Pancreas (tissue), 10 donors: ENCODE measurements around the gene MAGI1. TPM values are rescaled to one million over a fixed set of nuclear protein-coding genes. Genes with fewer than 3 reads are reported as not detected.
A peak's percentile ranks its signal among the peaks of the same experiment; 100 is the strongest.

Experiments used
- ATAC-seq, 4 donors: fragments of 200-7000 bp; cut with Tn5 transposase; one replicate each; pipeline versions ENCODE4 v1.8.0 to v1.9.1; 2020; ENCODE audit warnings: mild to moderate bottlenecking in 4 of 4, moderate library complexity in 4 of 4
- DNase-seq, 6 donors: peaks; one replicate each; pipeline ENCODE4 v3.0.0-alpha.2; 2020
- FAIRE-seq: peaks from 2 replicates; lab custom pipeline; 2012; peaks lifted over from hg19 to GRCh38; lab: Jason Lieb, UNC
- H3K27ac ChIP-seq, 4 donors: fragments of 200-600 bp; sonication (generic); 1 replicate in 3 of 4; 2 replicates in 1 of 4; pipeline versions ENCODE4 v1.5.0 to v1.8.0; 2020
- H3K27me3 ChIP-seq, 4 donors: fragments of 200-600 bp; one replicate each; pipeline ENCODE4 v1.8.0; 2021
- H3K36me3 ChIP-seq, 3 donors: fragments of 200-600 bp; sonication (generic) in 1 of 3; one replicate each; pipeline versions ENCODE4 v1.5.0 to v1.8.0; 2020 to 2021
- H3K4me1 ChIP-seq, 3 donors: fragments of 200-600 bp; one replicate each; pipeline ENCODE4 v1.8.0; 2021
- H3K4me3 ChIP-seq, 4 donors: fragments of 200-600 bp; sonication (generic) in 2 of 4; one replicate each; pipeline versions ENCODE4 v1.5.0 to v1.8.0; 2020 to 2021
- H3K9me3 ChIP-seq, 4 donors: fragments of 200-600 bp; one replicate each; pipeline ENCODE4 v1.8.0; 2021
- CTCF ChIP-seq, 4 donors: fragments of 200-600 bp; sonication (generic) in 3 of 4; IDR thresholded peaks; one replicate each; pipeline versions ENCODE4 v1.5.0 to v1.8.0; 2021; ENCODE audit warnings: antibody characterized with exemption in 4 of 4
- WGBS, 2 donors: extraction: QIAGEN DNeasy Blood & Tissue Kit; methylation state at CpG; one replicate each; pipeline ENCODE4 v1.1.7; 2013; 5-methylcytosine and 5-hydroxymethylcytosine counted together
- intact Hi-C, 3 donors: fragments of 100-400 bp; cut with DNase I; formaldehyde crosslinking; loops; one replicate each; pipeline versions ENCODE4 v1.11.1 to v1.14.2; 2022
- polyA plus RNA-seq, 2 donors: library from polyadenylated mRNA; stranded (reverse); fragments of 200-250 nt; gene quantifications; one replicate each; pipeline ENCODE4 v1.2.3, GENCODE V29; 2013
- total RNA-seq, 6 donors: library from RNA; stranded (reverse); fragmentation: NEBNext Ultra II Directional in 4 of 6; extraction: Animal tissue kit (Norgen Biotek cat#: 25700) in 4 of 6; gene quantifications; one replicate each; pipeline versions ENCODE4 v1.2.1 to v1.2.4, GENCODE V29; 2021 to 2023
- donor health status: healthy with polysubstance abuse.
- donor health status: DM: no; HTN: no; CAD: no; lungs with moderate emphysema.
- donor health status: DM: no; HTN: no; CAD: no.
- donor health status: control.
- donor health status: control.
- donor health status: Bipolar disorder and iron deficiency.
- donor health status: DM: yes; HTN: yes; CAD: no.
- donor health status: DM: no; HTN: no; CAD: no.
- donor health status: DM: no; HTN: no; CAD: no.
- donor health status: DM: yes; HTN: yes; CAD: no.

The MAGI1 gene
- total and polyA plus RNA-seq, 8 donors, result 19.7 to 45.1 (median 28.0) TPM

GRCh38 chr3:65733459-65733858 lies 305.3 kb downstream of the MAGI1 start:
- Histone ChIP-seq H3K9me3 (no peaks in the 10 kb centered on the region), H3K4me3 (no peak overlapping the region), H3K27ac (no peak overlapping the region), H3K4me1 (peaks cover 3 to 8% (median 6%) of the 10 kb centered on the region in 3 donors), H3K27me3 (no peaks in the 10 kb centered on the region), H3K36me3 (no peaks in the 10 kb centered on the region)
- ATAC-seq (no peak), FAIRE-seq (no peak), DNase-seq (no peak)
- TF ChIP-seq CTCF (IDR thresholded peaks at IDR 0.05), result no peak
- intact Hi-C loops, result no loop called here
- 76 to 85% methylated on average over 1 of the region's 1 CpG for WGBS, 2 donors

GRCh38 chr3:65732051-65732935 lies 306.4 kb downstream of the MAGI1 start:
- ATAC-seq, result peak; percentile 71 to 95 (median 88)
- Histone ChIP-seq H3K4me3 (no peak overlapping the region), H3K27me3 (no peaks in the 10 kb centered on the region), H3K4me1 (peaks cover 3 to 8% (median 6%) of the 10 kb centered on the region in 3 donors), H3K36me3 (no peaks in the 10 kb centered on the region), H3K27ac (no peak overlapping the region), H3K9me3 (no peaks in the 10 kb centered on the region)
- intact Hi-C loops, result no loop called here
- no peak for DNase-seq
- TF ChIP-seq CTCF (IDR thresholded peaks at IDR 0.05), result peak; percentile 42 to 66 (median 56)
- peak; percentile 90 for FAIRE-seq
- WGBS, 2 donors, result 27 to 30% methylated on average over 6 of the region's 6 CpGs

- no peak for TF ChIP-seq CTCF (IDR thresholded peaks at IDR 0.05)
- Histone ChIP-seq H3K4me3 (no peak overlapping the region), H3K4me1 (peaks cover 3 to 8% (median 6%) of the 10 kb centered on the region in 3 donors), H3K27me3 (no peaks in the 10 kb centered on the region), H3K36me3 (no peaks in the 10 kb centered on the region), H3K27ac (no peak overlapping the region), H3K9me3 (no peaks in the 10 kb centered on the region)
- intact Hi-C loops, result no loop called here
- FAIRE-seq (no peak), ATAC-seq (no peak), DNase-seq (no peak)
- WGBS, 2 donors, result 93 to 96% methylated on average over 7 of the region's 7 CpGs
These were observed 308.3 kb downstream of the MAGI1 start for GRCh38 chr3:65730449-65730848.

- Histone ChIP-seq H3K4me1 (peaks cover 3 to 8% (median 6%) of the 10 kb centered on the region in 3 donors), H3K4me3 (no peak overlapping the region), H3K9me3 (no peaks in the 10 kb centered on the region), H3K27ac (no peak overlapping the region), H3K36me3 (no peaks in the 10 kb centered on the region), H3K27me3 (no peaks in the 10 kb centered on the region)
- peak in 1 of 4 donors; percentile 5 for TF ChIP-seq CTCF (IDR thresholded peaks at IDR 0.05)
- ATAC-seq (no peak), FAIRE-seq (no peak), DNase-seq (no peak)
- intact Hi-C loops, result no loop called here
These were observed 308.7 kb downstream of the MAGI1 start for GRCh38 chr3:65729973-65730372.

GRCh38 chr3:65729555-65729954 lies 309.2 kb downstream of the MAGI1 start:
- Histone ChIP-seq H3K4me3 (no peak overlapping the region), H3K9me3 (no peaks in the 10 kb centered on the region), H3K4me1 (peaks cover 3 to 8% (median 6%) of the 10 kb centered on the region in 3 donors), H3K27ac (no peak overlapping the region), H3K36me3 (no peaks in the 10 kb centered on the region), H3K27me3 (no peaks in the 10 kb centered on the region)
- intact Hi-C loops, result no loop called here
- WGBS, 2 donors, result 13 to 17% methylated on average over 2 of the region's 2 CpGs
- no peak for TF ChIP-seq CTCF (IDR thresholded peaks at IDR 0.05)
- FAIRE-seq, result peak; percentile 65
- peak; percentile 36 to 73 (median 68) for ATAC-seq
- peak in 1 of 6 donors; percentile 10 for DNase-seq
